ENCODE measurements around the gene ZCCHC14. TPM values are rescaled to one million over a fixed set of nuclear protein-coding genes. Genes with fewer than 3 reads are reported as not detected.
A peak's percentile ranks its signal among the peaks of the same experiment; 100 is the strongest.
"Not testable (repeated sequence)": the region's sequence is repeated elsewhere in the genome, so short reads cannot be mapped to it uniquely, and the experiment has no call there.

Gene ZCCHC14
- total RNA-seq, 2 experiments from 2014 or later, result 16.4 to 18.3 TPM

GRCh38 chr16:87498324-87499188, 5.7 kb upstream of the ZCCHC14 start:
- intact Hi-C loops (cut with DNase I, micrococcal nuclease), result no loop called here
- Mint-ChIP-seq H3K36me3 (ENCODE audit: low read depth) (no peaks in the 10 kb centered on the region), H3K4me1 (ENCODE audit: low read depth) (peaks cover 11% of the 10 kb centered on the region), H3K27ac (no peak overlapping the region), H3K27me3 (no peaks in the 10 kb centered on the region), H3K9me3 (no peaks in the 10 kb centered on the region), H3K4me3 (no peak overlapping the region)
- ChIA-PET CTCF (no interaction called here), POLR2A (interaction anchor here (1.3 kb wide), 1 partner anchor 8 kb away, joined by 3 read pairs; no protein-coding TSS in a partner anchor)
- ATAC-seq (ENCODE audit: poor library complexity) (no peak), DNase-seq (no peak)
- no peaks in the 10 kb centered on the region for H3K36me3 ChIP-seq (ENCODE audit: insufficient read depth, low read length)
- no peak overlapping the region for H3K27ac ChIP-seq (ENCODE audit: low read depth in 1 of 2, low read length in 2 of 2)
- no peaks in the 10 kb centered on the region for H3K9me3 ChIP-seq (ENCODE audit: control insufficient read depth in 1 of 2, insufficient read depth in 1 of 2, low read length in 2 of 2)
- H3K27me3 ChIP-seq (ENCODE audit: control insufficient read depth in 1 of 2, insufficient read depth in 2 of 2, low read length in 2 of 2), result peaks cover 0 to 3% of the 10 kb centered on the region in 2 experiments
- H3K4me1 ChIP-seq (ENCODE audit: insufficient read depth, low read length), result peaks cover 19% of the 10 kb centered on the region
- no peak overlapping the region for H3K4me3 ChIP-seq (ENCODE audit: low read length)
- TF ChIP-seq CTCF (IDR thresholded peaks at IDR 0.05), result no peak

GRCh38 chr16:87497767-87498290, 5.0 kb upstream of the ZCCHC14 start:
- POLR2A ChIA-PET, CTCF ChIA-PET: not testable (repeated sequence)

GRCh38 chr16:87497023-87497766, 4.4 kb upstream of the ZCCHC14 start:
- not testable (repeated sequence) for ATAC-seq (ENCODE audit: poor library complexity)

More at GRCh38 chr16:87497767-87498290, 5.0 kb upstream of the ZCCHC14 start:
- H3K27ac Mint-ChIP-seq; H3K27me3 ChIP-seq (ENCODE audit: control insufficient read depth in 1 of 2, insufficient read depth in 2 of 2, low read length in 2 of 2); H3K4me3 ChIP-seq (ENCODE audit: low read length); H3K27me3 Mint-ChIP-seq; H3K27ac ChIP-seq (ENCODE audit: low read depth in 1 of 2, low read length in 2 of 2); DNase-seq; H3K36me3 Mint-ChIP-seq (ENCODE audit: low read depth); H3K9me3 ChIP-seq (ENCODE audit: control insufficient read depth in 1 of 2, insufficient read depth in 1 of 2, low read length in 2 of 2); intact Hi-C loops (cut with DNase I, micrococcal nuclease); H3K36me3 ChIP-seq (ENCODE audit: insufficient read depth, low read length); H3K9me3 Mint-ChIP-seq; ATAC-seq (ENCODE audit: poor library complexity); H3K4me3 Mint-ChIP-seq: not testable (repeated sequence)
- peaks cover 17% of the 10 kb centered on the region for H3K4me1 Mint-ChIP-seq (ENCODE audit: low read depth)
- H3K4me1 ChIP-seq (ENCODE audit: insufficient read depth, low read length), result peaks cover 24% of the 10 kb centered on the region

GRCh38 chr16:87496447-87496801, 3.6 kb upstream of the ZCCHC14 start:
- Mint-ChIP-seq H3K36me3 (ENCODE audit: low read depth) (peaks cover 4% of the 10 kb centered on the region), H3K27ac (no peak overlapping the region), H3K9me3 (no peaks in the 10 kb centered on the region), H3K4me1 (ENCODE audit: low read depth) (peaks cover 17% of the 10 kb centered on the region), H3K4me3 (peak overlapping the region; percentile 30), H3K27me3 (no peaks in the 10 kb centered on the region)
- ATAC-seq (ENCODE audit: poor library complexity), result no peak
- TF ChIP-seq CTCF (IDR thresholded peaks at IDR 0.05), result no peak
- Histone ChIP-seq H3K9me3 (ENCODE audit: control insufficient read depth in 1 of 2, insufficient read depth in 1 of 2, low read length in 2 of 2) (no peaks in the 10 kb centered on the region), H3K4me3 (ENCODE audit: low read length) (no peak overlapping the region), H3K27me3 (ENCODE audit: control insufficient read depth in 1 of 2, insufficient read depth in 2 of 2, low read length in 2 of 2) (peaks cover 0 to 3% of the 10 kb centered on the region in 2 experiments), H3K36me3 (ENCODE audit: insufficient read depth, low read length) (no peaks in the 10 kb centered on the region), H3K4me1 (ENCODE audit: insufficient read depth, low read length) (peaks cover 29% of the 10 kb centered on the region), H3K27ac (ENCODE audit: low read depth in 1 of 2, low read length in 2 of 2) (no peak overlapping the region)
- intact Hi-C loops (cut with DNase I, micrococcal nuclease), result no loop called here
- CTCF ChIA-PET, result no interaction called here
- DNase-seq, result peak in 3 of 14 experiments; percentile 27 to 66 (median 42)
- POLR2A ChIA-PET, result interaction anchor here (0.5 kb wide), 1 partner anchor 96 kb away, joined by 3 read pairs; no protein-coding TSS in a partner anchor

More at GRCh38 chr16:87497023-87497766, 4.4 kb upstream of the ZCCHC14 start:
- H3K27ac Mint-ChIP-seq; H3K9me3 Mint-ChIP-seq; H3K27me3 Mint-ChIP-seq; H3K9me3 ChIP-seq (ENCODE audit: control insufficient read depth in 1 of 2, insufficient read depth in 1 of 2, low read length in 2 of 2); H3K36me3 ChIP-seq (ENCODE audit: insufficient read depth, low read length); CTCF ChIA-PET; POLR2A ChIA-PET; H3K4me3 ChIP-seq (ENCODE audit: low read length); H3K36me3 Mint-ChIP-seq (ENCODE audit: low read depth); H3K27ac ChIP-seq (ENCODE audit: low read depth in 1 of 2, low read length in 2 of 2); DNase-seq; H3K27me3 ChIP-seq (ENCODE audit: control insufficient read depth in 1 of 2, insufficient read depth in 2 of 2, low read length in 2 of 2); H3K4me3 Mint-ChIP-seq; intact Hi-C loops (cut with DNase I, micrococcal nuclease): not testable (repeated sequence)
- H3K4me1 ChIP-seq (ENCODE audit: insufficient read depth, low read length), result peaks cover 24% of the 10 kb centered on the region
- H3K4me1 Mint-ChIP-seq (ENCODE audit: low read depth), result peaks cover 17% of the 10 kb centered on the region

Data from CD4-positive, alpha-beta T cell (primary cell).